HEK293T (cell line): ENCODE data around the gene IL17RA.

Experiments
- ARNT ChIP-seq: fragments of 450-650 bp; IDR thresholded peaks from 2 replicates; pipeline ENCODE4 v1.6.1; 2017; ENCODE audit warnings: mild to moderate bottlenecking
- BHLHE40 ChIP-seq: fragments of 450-650 bp; IDR thresholded peaks from 2 replicates; pipeline ENCODE4 v1.6.1; 2016; ENCODE audit warnings: mild to moderate bottlenecking, moderate library complexity, borderline replicate concordance
- ELF4 ChIP-seq: fragments of 450-650 bp; IDR thresholded peaks from 2 replicates; pipeline ENCODE4 v1.6.1; 2017; ENCODE audit warnings: antibody characterized with exemption
- FOXA1 ChIP-seq: fragments of 450-650 bp; IDR thresholded peaks from 2 replicates; pipeline ENCODE4 v1.6.1; 2016; ENCODE audit warnings: mild to moderate bottlenecking
- FOXK2 ChIP-seq: fragments of 450-650 bp; IDR thresholded peaks from 2 replicates; pipeline ENCODE4 v1.6.1; 2016; ENCODE audit warnings: mild to moderate bottlenecking
- FOXM1 ChIP-seq: fragments of 450-650 bp; IDR thresholded peaks from 2 replicates; pipeline ENCODE4 v1.6.1; 2017; ENCODE audit warnings: mild to moderate bottlenecking, borderline replicate concordance
- HDGF ChIP-seq: fragments of 450-650 bp; IDR thresholded peaks from 2 replicates; pipeline ENCODE4 v1.6.1; 2017; ENCODE audit warnings: antibody characterized with exemption, borderline replicate concordance
- NFRKB ChIP-seq: fragments of 450-650 bp; IDR thresholded peaks from 2 replicates; pipeline ENCODE4 v1.6.1; 2016; ENCODE audit warnings: mild to moderate bottlenecking, moderate library complexity
- SP1 ChIP-seq: fragments of 450-650 bp; IDR thresholded peaks from 2 replicates; pipeline ENCODE4 v1.6.1; 2017
- ZNF384 ChIP-seq: fragments of 450-650 bp; IDR thresholded peaks from 2 replicates; pipeline ENCODE4 v1.6.1; 2016
- TF ChIP-seq, protein P1 (sequence below): fragments of 450-650 bp; IDR thresholded peaks from 2 replicates; pipeline ENCODE4 v1.6.1; 2016

DNA sequence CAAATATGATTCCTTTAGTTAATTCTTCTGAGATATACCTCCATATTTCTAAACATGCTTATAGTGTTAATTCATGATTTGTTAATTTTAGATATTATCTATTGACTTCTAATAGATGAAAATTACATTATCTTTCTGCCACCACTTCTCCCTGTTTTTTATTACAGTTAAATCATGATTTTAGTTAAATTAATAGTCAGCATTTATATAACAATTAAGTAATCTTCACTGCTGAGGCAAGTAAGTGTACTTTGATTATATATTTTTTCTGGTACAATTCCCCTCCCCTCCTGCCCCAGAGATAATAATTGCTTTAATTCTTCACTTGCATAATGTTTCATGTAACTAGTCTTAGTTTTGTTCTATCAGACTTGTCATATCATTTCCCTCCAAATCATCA, 5.8 kb downstream of the IL17RA start:
- no peak for TF ChIP-seq FOXM1
- no peak for TF ChIP-seq FOXA1
- no peak for TF ChIP-seq SP1
- no peak for TF ChIP-seq HDGF
- TF ChIP-seq, protein P1, sequence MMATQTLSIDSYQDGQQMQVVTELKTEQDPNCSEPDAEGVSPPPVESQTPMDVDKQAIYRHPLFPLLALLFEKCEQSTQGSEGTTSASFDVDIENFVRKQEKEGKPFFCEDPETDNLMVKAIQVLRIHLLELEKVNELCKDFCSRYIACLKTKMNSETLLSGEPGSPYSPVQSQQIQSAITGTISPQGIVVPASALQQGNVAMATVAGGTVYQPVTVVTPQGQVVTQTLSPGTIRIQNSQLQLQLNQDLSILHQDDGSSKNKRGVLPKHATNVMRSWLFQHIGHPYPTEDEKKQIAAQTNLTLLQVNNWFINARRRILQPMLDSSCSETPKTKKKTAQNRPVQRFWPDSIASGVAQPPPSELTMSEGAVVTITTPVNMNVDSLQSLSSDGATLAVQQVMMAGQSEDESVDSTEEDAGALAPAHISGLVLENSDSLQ: no peak
- no peak for TF ChIP-seq ELF4
- TF ChIP-seq FOXK2: no peak
- no peak for TF ChIP-seq ZNF384
- TF ChIP-seq NFRKB: no peak
- no peak for TF ChIP-seq ARNT
- TF ChIP-seq BHLHE40: no peak
